Measurements from ENCODE around the gene TTI1. TPM values are rescaled to one million over a fixed set of nuclear protein-coding genes. Genes with fewer than 3 reads are reported as not detected.

TTI1 gene
- total RNA-seq, 1 donor from 2014 or later = 43.8 TPM

GRCh38 chr20:37938181-37938750 lies 95.0 kb downstream of the TTI1 start:
- H3K4me3 Mint-ChIP-seq = no peak overlapping the region
- TF ChIP-seq CTCF (conservative IDR thresholded peaks at IDR 0.05) = no peak
- no peak for DNase-seq (ENCODE audit: extremely low spot score, unreplicated experiment)

GRCh38 chr20:37937686-37938085 lies 95.6 kb downstream of the TTI1 start:
- Mint-ChIP-seq H3K27ac (no peak overlapping the region), H3K4me1 (ENCODE audit: unreplicated experiment) (peaks cover 19% of the 10 kb centered on the region), H3K4me3 (no peak overlapping the region), H3K36me3 (no peaks in the 10 kb centered on the region), H3K9me3 (no peaks in the 10 kb centered on the region), H3K27me3 (no peaks in the 10 kb centered on the region)
- TF ChIP-seq CTCF (conservative IDR thresholded peaks at IDR 0.05) = no peak
- no peak for DNase-seq (ENCODE audit: extremely low spot score, unreplicated experiment)

More at GRCh38 chr20:37938181-37938750, 95.0 kb downstream of the TTI1 start:
- Mint-ChIP-seq H3K9me3 (no peaks in the 10 kb centered on the region), H3K27ac (no peak overlapping the region), H3K36me3 (no peaks in the 10 kb centered on the region), H3K27me3 (no peaks in the 10 kb centered on the region), H3K4me1 (ENCODE audit: unreplicated experiment) (peaks cover 17% of the 10 kb centered on the region)

- Mint-ChIP-seq H3K9me3 (no peaks in the 10 kb centered on the region), H3K36me3 (no peaks in the 10 kb centered on the region), H3K27ac (no peak overlapping the region), H3K4me3 (no peak overlapping the region), H3K4me1 (ENCODE audit: unreplicated experiment) (peaks cover 19% of the 10 kb centered on the region), H3K27me3 (no peaks in the 10 kb centered on the region)
- no peak for TF ChIP-seq CTCF (conservative IDR thresholded peaks at IDR 0.05)
- no peak for DNase-seq (ENCODE audit: extremely low spot score, unreplicated experiment)
Measured at GRCh38 chr20:37936451-37936850, 96.8 kb downstream of the TTI1 start.

GRCh38 chr20:37936041-37936440 lies 97.2 kb downstream of the TTI1 start:
- TF ChIP-seq CTCF (conservative IDR thresholded peaks at IDR 0.05) = no peak
- Mint-ChIP-seq H3K4me1 (ENCODE audit: unreplicated experiment) (peaks cover 19% of the 10 kb centered on the region), H3K4me3 (no peak overlapping the region), H3K36me3 (no peaks in the 10 kb centered on the region), H3K27me3 (no peaks in the 10 kb centered on the region), H3K9me3 (no peaks in the 10 kb centered on the region), H3K27ac (no peak overlapping the region)
- DNase-seq (ENCODE audit: extremely low spot score, unreplicated experiment) = no peak

GRCh38 chr20:37935435-37935834 lies 97.8 kb downstream of the TTI1 start:
- H3K36me3 Mint-ChIP-seq = no peaks in the 10 kb centered on the region
- no peaks in the 10 kb centered on the region for H3K27me3 Mint-ChIP-seq
- H3K4me3 Mint-ChIP-seq = no peak overlapping the region
- DNase-seq (ENCODE audit: extremely low spot score, unreplicated experiment) = no peak
- no peak for TF ChIP-seq CTCF (conservative IDR thresholded peaks at IDR 0.05)
- H3K9me3 Mint-ChIP-seq = no peaks in the 10 kb centered on the region
- peak overlapping the region; percentile 70 for H3K27ac Mint-ChIP-seq
- H3K4me1 Mint-ChIP-seq (ENCODE audit: unreplicated experiment) = peaks cover 21% of the 10 kb centered on the region
